Endometrial microvascular endothelial cells (primary cell): ENCODE data around the gene CLGN. TPM values are rescaled to one million over a fixed set of nuclear protein-coding genes. Genes with fewer than 3 reads are reported as not detected.
"Not testable (repeated sequence)": the region's sequence is repeated elsewhere in the genome, so short reads cannot be mapped to it uniquely, and the experiment has no call there.

Source experiments
- in situ Hi-C: cut with HindIII; loops from 2 replicates; pipeline ENCODE4 v1.10.0; 2017; ENCODE audit warnings: low sequenced_read_pairs, low pct_unique_long_range_greater_than_20kb; ENCODE audit errors: inconsistent ontology term
- total RNA-seq: library from RNA; depleted of rRNA; stranded (reverse); fragments of >200 nt; gene quantifications from one replicate; pipeline ENCODE4 v1.2.3, GENCODE V29; 2015; ENCODE audit errors: inconsistent ontology term

CLGN gene, protein sequence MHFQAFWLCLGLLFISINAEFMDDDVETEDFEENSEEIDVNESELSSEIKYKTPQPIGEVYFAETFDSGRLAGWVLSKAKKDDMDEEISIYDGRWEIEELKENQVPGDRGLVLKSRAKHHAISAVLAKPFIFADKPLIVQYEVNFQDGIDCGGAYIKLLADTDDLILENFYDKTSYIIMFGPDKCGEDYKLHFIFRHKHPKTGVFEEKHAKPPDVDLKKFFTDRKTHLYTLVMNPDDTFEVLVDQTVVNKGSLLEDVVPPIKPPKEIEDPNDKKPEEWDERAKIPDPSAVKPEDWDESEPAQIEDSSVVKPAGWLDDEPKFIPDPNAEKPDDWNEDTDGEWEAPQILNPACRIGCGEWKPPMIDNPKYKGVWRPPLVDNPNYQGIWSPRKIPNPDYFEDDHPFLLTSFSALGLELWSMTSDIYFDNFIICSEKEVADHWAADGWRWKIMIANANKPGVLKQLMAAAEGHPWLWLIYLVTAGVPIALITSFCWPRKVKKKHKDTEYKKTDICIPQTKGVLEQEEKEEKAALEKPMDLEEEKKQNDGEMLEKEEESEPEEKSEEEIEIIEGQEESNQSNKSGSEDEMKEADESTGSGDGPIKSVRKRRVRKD
- 0.37 TPM for total RNA-seq

DNA sequence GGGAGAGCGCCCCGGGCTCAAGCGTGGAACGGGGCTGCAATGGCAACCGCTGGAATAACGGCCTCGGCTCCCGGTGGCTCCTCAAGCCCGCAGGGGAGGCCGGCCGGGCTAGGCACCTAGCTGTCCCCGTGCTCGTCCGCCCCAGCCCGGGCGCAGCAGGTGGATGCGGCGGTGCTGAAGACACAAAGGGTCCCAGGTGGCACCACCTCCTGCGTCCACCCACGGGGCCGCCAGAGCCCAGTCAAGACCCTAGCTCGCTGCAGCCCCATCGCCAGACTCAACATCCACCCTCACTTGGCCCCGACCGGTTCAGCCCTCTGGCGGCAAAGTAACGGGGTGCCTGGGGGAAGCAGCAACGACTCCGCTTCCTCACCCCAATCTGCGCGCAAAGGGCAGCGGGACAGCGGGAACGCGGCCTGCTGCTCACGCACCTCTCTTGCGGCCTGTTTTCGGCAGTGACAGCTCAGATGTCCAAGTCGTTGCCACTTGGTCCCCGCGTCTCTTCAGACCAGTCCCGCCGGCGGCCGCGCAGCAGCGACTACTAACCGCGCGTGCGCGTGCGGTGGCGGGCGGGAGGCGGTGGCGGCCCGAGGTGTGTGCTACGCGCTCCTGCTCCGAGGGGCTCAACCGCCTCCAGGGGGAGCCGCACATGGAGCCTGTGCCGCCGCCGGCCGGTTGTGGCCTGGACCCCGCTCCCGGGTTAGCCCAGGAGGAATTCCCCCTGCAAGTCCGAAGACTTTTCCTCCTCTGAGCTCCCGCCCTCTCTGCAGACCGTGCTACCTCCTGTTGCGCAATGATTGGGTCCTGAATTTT, at the start of gene CLGN:
Gene CLGN, minus strand, starts transcription at position 543 of the 813 bp plus-strand sequence. CDS start 14,570 bp downstream, outside the sequence.
- in situ Hi-C loops: no loop called here

DNA sequence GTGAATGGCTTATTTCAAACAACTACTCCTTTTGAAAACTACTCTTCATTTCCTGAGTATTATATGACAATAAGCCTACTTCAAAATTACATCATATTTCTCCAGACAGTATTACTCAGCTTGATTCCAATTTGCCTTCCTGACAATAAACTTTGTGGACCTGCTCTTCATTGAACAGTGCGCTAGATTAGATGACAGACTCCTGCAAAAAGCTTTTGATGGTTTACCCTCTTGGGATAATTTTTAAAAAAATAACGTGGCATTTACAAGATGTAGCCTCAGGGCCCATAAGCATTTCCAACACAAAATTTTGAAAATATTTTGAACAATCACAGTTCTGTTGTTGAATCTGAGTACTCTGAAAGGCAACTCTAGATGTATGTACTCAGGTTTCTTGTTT, 44.7 kb upstream of the CLGN start:
- in situ Hi-C loops: no loop called here

DNA sequence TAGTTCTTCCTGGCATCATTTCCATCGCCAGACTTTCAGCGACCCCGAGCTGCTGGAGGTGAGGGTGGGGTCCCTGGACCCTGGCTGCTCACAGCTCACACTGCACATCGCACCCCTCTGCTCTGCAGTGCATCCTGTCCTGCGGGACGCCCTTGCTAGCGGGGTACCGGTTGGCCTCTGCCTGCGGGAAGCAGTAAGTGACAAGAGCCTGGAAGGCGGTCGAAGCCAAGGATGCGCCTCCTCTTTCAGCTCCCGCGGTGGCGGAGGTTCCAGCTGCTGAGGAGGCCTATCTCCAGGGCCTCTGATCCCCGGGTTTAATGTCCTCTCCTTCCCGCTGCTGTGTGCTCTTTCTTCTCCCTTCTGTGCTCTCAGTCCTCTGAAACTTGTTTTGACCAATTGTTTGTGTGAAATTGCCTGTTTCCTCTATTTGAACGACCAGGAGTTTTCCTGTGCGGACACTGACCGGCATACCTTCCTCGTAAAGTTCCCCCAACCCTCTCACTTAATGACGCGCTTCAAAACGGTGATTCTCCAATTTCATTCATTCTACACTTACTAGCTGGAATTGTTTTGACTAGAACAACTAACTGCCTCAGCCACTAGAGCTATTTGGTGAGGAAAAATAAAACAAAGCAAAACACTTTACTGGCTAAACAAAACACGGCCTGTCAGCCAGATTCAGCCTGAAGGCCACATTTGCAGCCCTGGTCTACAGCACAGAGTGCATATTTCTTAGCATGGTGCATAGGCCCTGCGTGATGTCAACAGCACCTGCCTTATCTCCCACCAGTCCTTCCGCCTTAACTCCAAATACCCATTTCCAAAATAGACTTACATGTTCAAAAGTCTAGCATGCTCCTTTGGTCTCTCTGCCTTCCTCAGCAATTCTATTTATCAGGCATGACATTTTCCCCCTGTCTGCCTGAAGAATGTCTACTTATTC, 42.6 kb upstream of the CLGN start:
- in situ Hi-C loops: no loop called here

DNA sequence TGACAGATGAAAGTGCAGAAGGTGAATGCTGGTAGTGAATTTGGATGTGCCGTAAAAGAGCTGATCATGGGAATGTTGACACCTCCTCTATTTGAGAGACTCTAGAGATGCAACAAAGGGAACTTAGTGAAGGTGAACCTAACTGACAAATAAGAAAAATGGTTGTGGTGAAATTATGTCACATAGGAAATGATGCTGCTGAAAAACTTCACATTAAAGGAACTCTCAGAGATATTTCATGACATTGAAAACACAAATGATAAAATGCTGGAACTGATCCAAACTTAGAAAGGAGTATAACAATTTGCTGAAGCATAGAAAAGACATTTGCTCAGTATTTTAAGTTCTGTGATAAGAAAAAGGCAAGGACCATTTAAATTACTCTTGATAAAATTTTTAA, 38.7 kb upstream of the CLGN start:
- in situ Hi-C loops: no loop called here

DNA sequence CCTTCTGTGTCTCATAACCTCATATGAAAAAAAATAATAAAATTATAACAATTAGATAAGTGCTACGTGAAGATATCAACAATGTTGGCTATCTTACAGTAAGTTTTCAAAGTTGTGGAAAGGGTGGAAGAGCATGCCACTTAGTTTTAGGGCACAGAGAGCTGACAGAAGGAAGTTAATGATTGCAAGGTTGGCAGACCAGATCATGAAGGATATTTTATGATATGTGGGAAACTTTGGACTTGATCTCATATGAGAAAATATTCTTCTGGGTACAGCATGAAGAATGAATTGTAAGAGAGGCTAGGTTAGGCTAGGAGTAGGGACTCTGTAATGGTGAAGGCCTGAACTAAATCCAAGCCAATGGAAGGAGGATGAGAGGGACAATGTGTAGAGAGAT, 36.2 kb upstream of the CLGN start:
- in situ Hi-C loops: no loop called here

DNA sequence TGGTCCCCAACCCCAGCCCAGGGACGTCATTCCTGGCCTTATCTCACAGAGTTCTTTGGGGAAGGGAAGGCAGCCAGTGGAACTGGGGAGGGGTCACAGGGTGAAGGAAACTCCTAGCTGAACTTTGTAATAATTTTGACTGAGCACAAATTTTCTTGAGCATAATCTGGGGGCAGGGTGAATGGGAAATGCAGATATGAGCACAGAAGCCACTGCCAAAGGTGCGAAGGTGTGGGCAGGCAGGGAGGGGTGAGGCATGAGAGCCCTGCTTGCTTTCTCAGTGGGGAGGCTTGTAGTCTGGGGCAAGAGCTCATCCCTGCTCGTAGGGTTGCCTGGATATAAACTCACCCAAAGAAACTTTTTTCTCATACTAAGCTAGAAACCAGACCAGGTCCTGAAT, 35.7 kb upstream of the CLGN start:
- in situ Hi-C loops: no loop called here

DNA sequence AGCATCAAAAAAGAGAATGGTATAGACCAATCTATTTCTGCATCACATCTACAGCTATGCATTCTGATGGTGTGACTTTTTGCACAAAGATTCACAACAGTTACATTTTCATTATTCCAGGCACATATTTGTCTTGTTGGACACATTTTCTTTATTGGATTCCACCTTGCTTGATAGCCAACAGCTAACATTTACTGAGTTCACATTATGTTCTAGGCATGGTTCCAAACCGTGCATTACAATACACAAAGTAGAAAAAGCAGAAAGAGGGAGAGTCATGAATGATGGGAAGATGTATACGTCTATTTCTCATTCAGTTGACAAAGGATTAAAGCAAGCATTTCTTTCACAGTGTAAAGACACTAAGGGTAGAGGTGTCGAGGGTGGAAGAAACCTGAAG, 22.9 kb upstream of the CLGN start:
- in situ Hi-C loops: no loop called here

DNA sequence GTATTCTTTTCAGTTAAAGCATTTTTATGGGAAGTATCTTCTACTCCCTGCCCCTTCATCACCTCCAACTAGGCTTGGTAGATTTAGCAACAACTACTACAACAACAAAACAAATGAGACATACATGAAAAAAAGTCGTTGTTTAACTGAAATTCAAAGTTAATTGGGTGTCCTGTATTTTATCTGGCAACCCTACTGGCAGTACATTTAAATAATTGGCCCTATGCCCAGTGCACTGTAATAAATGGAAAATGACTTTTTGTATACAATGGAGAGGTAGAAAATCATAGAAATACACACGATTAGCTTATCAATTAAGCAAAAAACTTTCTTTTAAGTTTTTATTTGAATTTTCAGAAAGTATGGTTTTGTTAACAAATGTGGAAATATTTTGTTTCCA, 21.4 kb upstream of the CLGN start:
- in situ Hi-C loops: no loop called here

DNA sequence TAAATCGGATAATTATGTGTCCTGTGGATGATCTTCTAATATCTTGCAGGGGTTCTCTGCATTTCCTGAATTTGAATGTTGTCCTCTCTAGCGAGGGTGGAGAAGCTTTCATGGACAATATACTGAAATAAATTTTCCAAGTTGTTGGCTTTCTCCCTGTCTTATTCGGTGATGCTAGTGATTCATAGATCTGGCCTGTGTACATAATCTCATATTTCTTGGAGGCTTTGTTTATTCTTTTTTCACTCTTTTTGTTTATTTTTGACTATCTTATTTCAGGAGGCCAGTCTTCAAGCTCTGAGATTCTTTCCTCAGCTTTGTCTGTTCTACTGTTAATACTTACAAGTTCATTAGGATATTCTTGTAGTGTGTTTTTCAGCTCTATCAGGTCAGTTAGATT, 20.7 kb upstream of the CLGN start:
- in situ Hi-C loops: no loop called here

DNA sequence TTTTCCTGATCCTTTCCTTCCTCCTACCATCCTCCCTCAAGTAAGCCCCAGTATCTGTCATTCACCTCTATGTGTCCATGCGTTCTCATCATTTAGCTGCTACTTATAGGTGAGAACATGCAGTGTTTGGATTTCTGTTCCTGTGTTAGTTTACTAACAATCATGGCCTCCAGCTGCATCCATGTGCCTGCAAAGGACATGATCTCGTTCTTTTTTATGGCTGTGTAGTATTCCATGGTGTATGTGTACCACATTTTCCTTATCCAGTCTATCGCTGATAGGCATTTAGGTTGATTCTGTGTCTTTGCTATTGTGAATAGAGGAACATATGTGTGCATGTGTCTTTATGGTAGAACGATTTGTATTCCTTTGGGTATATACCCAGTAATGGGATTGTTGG, 16.9 kb upstream of the CLGN start:
- in situ Hi-C loops: not testable (repeated sequence)

DNA sequence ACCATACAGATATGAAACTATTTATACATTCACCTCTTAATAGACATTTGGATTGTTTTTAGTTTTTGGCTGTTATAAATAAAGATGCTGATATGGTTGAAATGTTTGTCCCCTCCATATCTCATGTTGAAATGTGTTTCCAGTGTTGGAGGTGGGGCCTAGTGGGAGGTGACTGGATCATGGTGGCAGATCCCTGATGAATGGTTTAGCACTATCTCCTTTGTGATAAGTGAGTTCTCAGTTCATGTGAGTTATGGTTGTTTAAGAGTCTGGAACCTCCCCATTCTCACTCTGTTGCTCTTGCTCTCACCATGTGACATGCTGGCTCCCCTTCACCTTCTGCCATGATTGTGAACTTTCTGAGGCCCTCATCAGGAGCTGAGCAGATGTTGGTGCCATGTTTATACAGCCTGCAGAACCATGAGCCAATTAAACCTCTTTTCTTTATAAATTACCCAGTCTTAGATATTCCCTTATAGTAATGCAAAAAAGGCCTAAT, 12.2 kb upstream of the CLGN start:
- in situ Hi-C loops: no loop called here

DNA sequence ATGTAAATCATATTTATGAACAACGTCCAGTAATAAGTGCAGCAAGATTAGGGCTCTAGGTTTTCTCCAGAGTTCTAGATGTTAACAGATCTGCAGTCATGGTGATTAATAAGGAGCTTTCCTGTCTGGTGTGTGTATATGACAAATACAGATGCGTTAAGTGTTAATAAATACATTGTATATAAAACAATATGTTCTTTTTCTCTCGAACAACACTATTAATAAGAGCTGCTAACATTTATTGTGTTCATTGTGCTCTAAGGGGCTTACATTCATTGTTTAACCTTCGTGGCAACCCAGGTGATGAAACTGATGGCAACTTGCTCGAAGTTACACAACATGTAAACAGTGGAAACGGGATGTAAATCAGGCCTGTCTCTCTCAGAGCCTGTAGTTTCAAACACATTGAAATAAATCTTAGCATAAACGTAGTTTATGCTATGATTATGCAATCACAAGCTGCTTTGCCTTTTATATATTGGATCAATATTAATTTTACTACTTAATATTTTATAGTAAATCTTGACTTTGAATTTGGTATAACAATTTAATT, 547 bp upstream of the CLGN start:
- in situ Hi-C loops: no loop called here

DNA sequence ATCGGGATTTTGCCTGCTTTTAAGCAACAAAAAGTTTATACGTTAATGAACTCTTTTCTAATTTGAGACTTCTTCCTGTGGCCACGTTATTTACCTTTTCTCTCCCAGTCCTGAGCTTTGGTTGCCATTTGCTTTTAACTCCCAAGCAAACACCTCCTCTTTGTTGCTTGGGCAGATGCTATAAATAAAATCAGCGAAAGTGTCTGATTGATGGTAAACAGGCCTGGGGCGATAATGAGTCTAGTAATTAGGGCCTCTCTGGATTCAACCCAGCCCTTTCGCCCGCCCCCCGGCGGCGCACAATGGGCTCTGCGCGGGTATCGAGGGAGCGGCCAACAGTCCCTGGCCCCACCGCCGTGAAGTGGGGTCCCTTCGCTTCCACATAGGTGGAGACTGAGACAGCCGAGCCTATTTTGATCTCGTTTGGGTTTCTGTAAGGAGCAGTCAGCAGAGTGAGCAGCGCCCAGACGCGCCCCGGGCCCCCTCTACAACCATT, 790 bp downstream of the CLGN start:
- in situ Hi-C loops: no loop called here

DNA sequence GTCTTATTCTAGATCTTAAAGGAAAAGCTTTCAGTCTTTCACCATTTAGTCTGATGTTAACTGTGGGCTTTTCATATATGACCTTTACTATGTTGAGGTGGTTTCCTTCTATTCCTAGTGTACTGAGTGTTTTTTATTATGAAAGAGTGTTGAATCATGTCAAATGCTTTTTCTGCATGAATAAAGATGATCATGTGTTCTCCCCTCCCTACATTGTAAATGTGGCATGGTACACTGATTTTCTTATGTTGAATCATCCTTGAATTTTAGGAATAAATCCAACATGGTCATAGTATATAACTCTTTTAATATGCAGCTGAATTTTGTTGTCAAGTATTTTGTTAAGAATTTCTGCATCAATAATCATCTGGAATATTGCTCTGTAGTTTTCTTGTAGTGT, 4.3 kb downstream of the CLGN start:
- in situ Hi-C loops: no loop called here

DNA sequence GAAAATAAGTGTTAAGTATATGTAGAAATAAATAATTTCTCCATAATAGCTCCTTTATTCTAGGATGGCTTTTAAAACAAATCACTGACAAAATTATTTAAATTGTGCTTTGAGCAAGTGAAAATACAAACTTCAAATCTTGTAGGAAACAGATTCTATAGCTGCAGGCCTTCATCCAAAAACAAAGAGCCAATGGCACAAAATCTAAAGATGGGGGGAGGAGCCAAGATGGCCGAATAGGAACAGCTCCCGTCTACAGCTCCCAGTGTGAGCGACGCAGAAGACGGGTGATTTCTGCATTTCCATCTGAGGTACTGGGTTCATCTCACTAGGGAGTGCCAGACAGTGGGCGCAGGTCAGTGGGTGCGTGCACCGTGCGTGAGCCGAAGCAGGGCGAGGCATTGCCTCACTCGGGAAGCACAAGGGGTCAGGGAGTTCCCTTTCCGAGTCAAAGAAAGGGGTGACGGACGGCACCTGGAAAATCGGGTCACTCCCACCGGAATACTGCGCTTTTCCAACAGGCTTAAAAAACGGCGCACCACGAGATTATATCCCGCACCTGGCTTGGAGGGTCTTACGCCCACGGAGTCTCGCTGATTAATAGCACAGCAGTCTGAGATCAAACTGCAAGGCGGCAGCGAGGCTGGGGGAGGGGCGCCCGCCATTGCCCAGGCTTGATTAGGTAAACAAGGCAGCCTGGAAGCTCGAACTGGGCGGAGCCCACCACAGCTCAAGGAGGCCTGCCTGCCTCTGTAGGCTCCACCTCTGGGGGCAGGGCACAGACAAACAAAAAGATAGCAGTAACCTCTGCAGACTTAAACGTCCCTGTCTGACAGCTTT, 14.1 kb downstream of the CLGN start:
- in situ Hi-C loops: not testable (repeated sequence)

DNA sequence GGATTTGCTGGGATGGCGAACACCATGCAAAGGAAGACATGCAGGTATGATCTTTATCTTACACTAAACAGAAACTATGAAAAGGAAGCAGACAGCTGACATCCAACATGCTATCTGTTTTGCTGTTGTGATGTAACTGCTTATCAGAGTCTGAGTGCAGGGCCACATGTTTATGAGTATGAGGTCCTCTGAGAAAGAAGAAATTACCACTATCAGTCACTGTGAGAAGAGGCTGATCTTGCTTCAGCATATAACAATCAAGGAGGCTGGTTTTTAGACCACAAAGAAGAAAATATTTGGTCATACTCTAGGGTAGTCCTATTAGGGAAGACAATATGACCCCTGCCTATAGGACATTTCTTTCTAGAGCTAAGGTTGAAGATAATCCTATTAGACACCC, 18.5 kb downstream of the CLGN start:
- in situ Hi-C loops: no loop called here

DNA sequence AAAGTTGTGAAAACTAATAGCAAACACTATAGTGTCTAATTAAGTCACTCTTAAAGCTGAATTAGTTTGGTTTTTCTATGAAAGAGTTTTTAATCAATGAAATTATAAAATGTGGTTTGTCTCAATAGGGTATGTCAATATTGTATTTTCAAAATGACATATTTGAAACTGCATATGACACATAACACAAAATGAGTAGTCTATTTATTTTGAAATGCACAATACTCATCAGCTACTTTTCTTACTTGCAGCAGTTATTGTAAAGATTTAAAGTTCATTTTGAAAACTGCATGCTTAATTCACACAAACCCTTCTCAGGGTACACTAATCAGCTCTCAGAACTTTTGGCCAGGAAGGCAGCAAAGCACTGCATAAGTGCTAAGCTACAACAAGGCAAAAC, 21.2 kb downstream of the CLGN start:
- in situ Hi-C loops: no loop called here
